Measurements from ENCODE around the gene SNX6. TPM values are rescaled to one million over a fixed set of nuclear protein-coding genes. Genes with fewer than 3 reads are reported as not detected.

Gene SNX6
- total RNA-seq, 1 experiment from 2014 or later = 53.9 TPM

DNA sequence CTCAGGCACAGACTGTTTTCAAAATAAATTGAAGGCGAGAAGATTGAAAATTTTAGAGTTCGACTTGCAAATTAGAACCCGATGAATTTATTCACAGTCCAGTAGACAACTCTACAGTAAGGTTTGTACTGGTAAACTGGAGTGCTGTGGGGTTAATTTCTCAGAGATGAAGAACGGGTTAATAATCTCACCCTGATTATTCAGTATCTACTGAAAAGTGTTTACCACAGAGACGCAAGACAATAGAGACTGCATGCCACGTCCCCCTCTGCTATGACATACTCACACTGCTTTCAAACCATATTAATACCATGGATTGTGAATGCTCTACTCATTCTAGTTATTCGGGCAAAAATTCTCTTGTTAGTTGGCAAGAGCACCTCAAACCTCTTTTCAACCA is 48.4 kb upstream of the SNX6 start:
- CTCF ChIA-PET = interaction anchor here (0.6 kb wide), 1 partner anchor 421 kb away, joined by 6 read pairs; no protein-coding TSS in a partner anchor
- Histone ChIP-seq H3K27me3 (ENCODE audit: low read length) (no peaks in the 10 kb centered on the region), H3K4me2 (ENCODE audit: low read length) (peak overlapping the region; percentile 43), H3K9ac (ENCODE audit: low read length) (peak overlapping the region; percentile 7; the same call in 1 of the 2 replicates), H3K9me3 (ENCODE audit: low read length) (no peaks in the 10 kb centered on the region), H3K79me2 (ENCODE audit: low read length) (no peaks in the 10 kb centered on the region), H4K20me1 (ENCODE audit: low read length) (no peaks in the 10 kb centered on the region), H3K36me3 (ENCODE audit: low read depth, low read length) (no peaks in the 10 kb centered on the region), H3K4me3 (ENCODE audit: low read length) (no peak overlapping the region), H3K27ac (ENCODE audit: low read length) (peak overlapping the region; percentile 58), H3K4me1 (ENCODE audit: insufficient read depth, low read length) (peaks cover 21% of the 10 kb centered on the region), H3F3A (ENCODE audit: low read length, unreplicated experiment) (no peaks in the 10 kb centered on the region), H3K9me2 (replicated peaks; ENCODE audit: low read length) (no peaks in the 10 kb centered on the region), H2AFZ (ENCODE audit: low read length) (peak overlapping the region; percentile 33)
- no TSS peak for BruUV-seq (replicated peaks)
- intact Hi-C loops (cut with micrococcal nuclease) = loop anchor here (1.0 to 5.0 kb wide), 3 partner anchors 22 to 304 kb away; partner anchors contain the start of gene SRP54
- ATAC-seq (peak; percentile 16), DNase-seq (no peak)
- TF ChIP-seq EZH2phosphoT487 (IDR thresholded peaks at IDR 0.05; ENCODE audit: borderline replicate concordance, low read length) (no peak), EZH2 (IDR thresholded peaks at IDR 0.05; ENCODE audit: low read length, unreplicated experiment) (no peak), CTCF (conservative IDR thresholded peaks at IDR 0.05; ENCODE audit: low read depth, low read length) (no peak)
- POLR2A ChIA-PET (ENCODE audit: unreplicated experiment) = no interaction called here

- H2AFZ ChIP-seq (ENCODE audit: low read length) = peak overlapping the region; percentile 51; the same call in 1 of the 2 replicates
- no peak for TF ChIP-seq EZH2 (IDR thresholded peaks at IDR 0.05; ENCODE audit: low read length, unreplicated experiment)
- TF ChIP-seq EZH2phosphoT487 (IDR thresholded peaks at IDR 0.05; ENCODE audit: borderline replicate concordance, low read length) = no peak
- TF ChIP-seq CTCF (conservative IDR thresholded peaks at IDR 0.05; ENCODE audit: low read depth, low read length) = no peak
- no peaks in the 10 kb centered on the region for H3K9me2 ChIP-seq (replicated peaks; ENCODE audit: low read length)
- DNase-seq (peak; percentile 48), ATAC-seq (peak; percentile 21; the same call in 1 of the 2 replicates)
- H3F3A ChIP-seq (ENCODE audit: low read length, unreplicated experiment) = no peaks in the 10 kb centered on the region
- H3K27me3 ChIP-seq (ENCODE audit: low read length) = no peaks in the 10 kb centered on the region
- H3K36me3 ChIP-seq (ENCODE audit: low read depth, low read length) = no peaks in the 10 kb centered on the region
- POLR2A ChIA-PET (ENCODE audit: unreplicated experiment) = interaction anchor here (0.6 kb wide), 1 partner anchor 905 kb away, joined by 3 read pairs; no protein-coding TSS in a partner anchor
- CTCF ChIA-PET = interaction anchor here (0.7 kb wide), 1 partner anchor 47 kb away, joined by 3 read pairs; no protein-coding TSS in a partner anchor
- BruUV-seq (replicated peaks) = no TSS peak
- H3K27ac ChIP-seq (ENCODE audit: low read length) = peak overlapping the region; percentile 59
- H4K20me1 ChIP-seq (ENCODE audit: low read length) = no peaks in the 10 kb centered on the region
- intact Hi-C loops (cut with micrococcal nuclease) = loop anchor here (5.0 kb wide), 2 partner anchors 196 to 306 kb away; partner anchors contain the start of gene SRP54
- H3K79me2 ChIP-seq (ENCODE audit: low read length) = no peaks in the 10 kb centered on the region
- peak overlapping the region; percentile 43 for H3K9ac ChIP-seq (ENCODE audit: low read length)
- H3K4me2 ChIP-seq (ENCODE audit: low read length) = peak overlapping the region; percentile 32; the same call in 1 of the 2 replicates
- H3K4me3 ChIP-seq (ENCODE audit: low read length) = no peak overlapping the region
- peaks cover 21% of the 10 kb centered on the region for H3K4me1 ChIP-seq (ENCODE audit: insufficient read depth, low read length)
- no peaks in the 10 kb centered on the region for H3K9me3 ChIP-seq (ENCODE audit: low read length)
Observed at GRCh38 chr14:34676516-34677211, 46.7 kb upstream of the SNX6 start.

DNA sequence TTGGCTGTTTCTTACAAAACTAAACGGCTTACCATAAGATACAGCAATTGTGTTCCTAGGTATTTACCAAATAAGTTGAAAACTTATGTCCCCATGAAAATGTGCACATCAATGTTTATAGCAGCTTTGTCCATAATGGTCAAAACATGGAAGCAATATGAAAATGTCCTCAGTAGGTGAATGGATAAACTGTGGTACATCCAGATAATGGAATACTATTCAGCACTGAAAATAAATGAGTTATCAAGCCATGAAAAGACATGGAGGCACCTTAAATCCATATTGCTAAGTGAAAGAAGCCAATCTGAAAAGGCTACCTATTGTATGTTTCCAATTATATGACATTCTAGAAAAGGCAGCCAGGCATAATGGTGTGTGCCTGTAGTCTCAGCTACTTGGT is 43.8 kb upstream of the SNX6 start:
- no peak for TF ChIP-seq EZH2 (IDR thresholded peaks at IDR 0.05; ENCODE audit: low read length, unreplicated experiment)
- TF ChIP-seq EZH2phosphoT487 (IDR thresholded peaks at IDR 0.05; ENCODE audit: borderline replicate concordance, low read length) = no peak
- TF ChIP-seq CTCF (conservative IDR thresholded peaks at IDR 0.05; ENCODE audit: low read depth, low read length) = no peak
- Histone ChIP-seq H3F3A (ENCODE audit: low read length, unreplicated experiment) (no peaks in the 10 kb centered on the region), H3K4me2 (ENCODE audit: low read length) (no peak overlapping the region), H3K9ac (ENCODE audit: low read length) (no peak overlapping the region), H2AFZ (ENCODE audit: low read length) (no peak overlapping the region), H3K79me2 (ENCODE audit: low read length) (no peaks in the 10 kb centered on the region), H3K4me1 (ENCODE audit: insufficient read depth, low read length) (peaks cover 21% of the 10 kb centered on the region), H3K36me3 (ENCODE audit: low read depth, low read length) (no peaks in the 10 kb centered on the region), H3K27me3 (ENCODE audit: low read length) (no peaks in the 10 kb centered on the region), H3K27ac (ENCODE audit: low read length) (no peak overlapping the region), H3K9me3 (ENCODE audit: low read length) (no peaks in the 10 kb centered on the region), H3K4me3 (ENCODE audit: low read length) (no peak overlapping the region), H3K9me2 (replicated peaks; ENCODE audit: low read length) (no peaks in the 10 kb centered on the region), H4K20me1 (ENCODE audit: low read length) (no peaks in the 10 kb centered on the region)
- intact Hi-C loops (cut with micrococcal nuclease) = no loop called here
- no peak for ATAC-seq
- POLR2A ChIA-PET (ENCODE audit: unreplicated experiment) = no interaction called here
- DNase-seq = no peak
- CTCF ChIA-PET = no interaction called here
- no TSS peak for BruUV-seq (replicated peaks)
